GM18526 (cell line): ENCODE data around the gene SNAP25.

Experiments used
- POLR2A ChIP-seq: IDR thresholded peaks from 3 replicates; pipeline ENCODE4 v1.6.1; 2011; ENCODE audit not compliant: insufficient read length; ENCODE audit errors: extremely low read depth

Gene SNAP25

DNA sequence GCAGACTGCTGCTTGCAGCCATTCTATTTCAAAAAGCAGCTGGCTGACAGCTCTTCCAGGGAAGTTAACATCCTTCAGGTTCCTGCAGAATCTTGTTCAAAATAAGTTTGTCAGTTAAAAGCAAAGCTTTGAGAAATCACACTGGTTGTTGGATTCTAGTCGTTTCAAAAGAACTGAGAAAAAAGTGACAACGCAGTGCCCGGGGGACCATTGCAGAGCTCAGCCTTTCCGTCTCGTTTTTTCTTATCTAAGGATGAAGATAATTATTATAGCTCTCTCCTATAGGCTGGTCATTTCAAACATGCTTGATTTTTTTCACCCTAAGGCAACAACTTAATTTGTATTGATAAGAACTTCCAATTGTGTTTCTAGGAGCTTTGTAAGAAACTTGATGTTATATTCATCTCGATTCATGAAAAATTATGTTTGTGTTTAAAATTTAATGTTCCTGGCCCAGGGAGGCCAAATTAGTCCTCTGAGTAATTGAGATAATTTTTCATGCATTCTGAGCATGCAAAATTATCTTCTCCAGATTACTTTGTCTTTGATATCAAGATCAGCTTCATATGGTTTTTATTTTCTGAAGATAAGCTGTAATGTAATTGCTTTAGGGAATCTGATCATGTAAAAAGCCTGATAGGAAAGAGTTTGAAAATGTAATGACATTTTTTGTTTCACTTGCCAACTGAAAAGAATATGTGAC, 58.4 kb downstream of the SNAP25 start:
- no peak for TF ChIP-seq POLR2A

DNA sequence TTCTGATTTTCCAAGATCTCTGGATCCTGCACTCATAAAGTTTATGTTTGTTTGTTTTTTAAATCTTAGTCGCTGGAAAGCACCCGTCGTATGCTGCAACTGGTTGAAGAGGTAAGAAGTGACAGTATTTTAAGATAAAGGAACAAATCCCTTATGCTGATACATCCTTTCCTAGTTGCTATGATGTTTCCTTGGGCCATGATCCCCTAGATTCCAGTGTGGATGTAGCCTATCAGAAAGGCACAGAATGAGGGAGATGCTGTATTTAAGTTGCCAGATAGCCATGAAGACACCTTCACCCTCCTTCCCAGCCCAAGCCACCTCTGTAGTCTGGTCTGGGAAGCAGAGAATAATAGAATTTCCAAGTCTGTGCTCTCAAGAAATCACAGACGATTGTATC, 59.0 kb downstream of the SNAP25 start:
- TF ChIP-seq POLR2A = no peak

DNA sequence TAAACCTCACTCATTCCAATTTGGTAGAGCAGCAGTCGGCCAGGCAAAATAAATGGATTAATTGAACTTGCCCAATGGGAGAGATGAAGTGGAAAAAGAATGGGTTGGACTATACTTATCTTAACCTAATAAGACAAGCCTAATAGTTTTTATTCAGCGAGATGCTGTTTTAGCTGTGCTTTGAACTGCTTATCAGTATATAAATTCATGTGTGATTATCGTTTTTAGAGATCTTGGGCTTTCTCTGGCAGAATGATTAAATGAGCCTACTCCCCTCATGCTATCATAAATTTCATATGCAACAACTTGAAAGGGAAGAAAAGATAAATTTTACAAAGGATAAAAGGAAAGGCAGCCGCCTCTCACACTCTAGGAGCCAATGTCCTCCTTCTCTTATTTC, 59.8 kb downstream of the SNAP25 start:
- no peak for TF ChIP-seq POLR2A

DNA sequence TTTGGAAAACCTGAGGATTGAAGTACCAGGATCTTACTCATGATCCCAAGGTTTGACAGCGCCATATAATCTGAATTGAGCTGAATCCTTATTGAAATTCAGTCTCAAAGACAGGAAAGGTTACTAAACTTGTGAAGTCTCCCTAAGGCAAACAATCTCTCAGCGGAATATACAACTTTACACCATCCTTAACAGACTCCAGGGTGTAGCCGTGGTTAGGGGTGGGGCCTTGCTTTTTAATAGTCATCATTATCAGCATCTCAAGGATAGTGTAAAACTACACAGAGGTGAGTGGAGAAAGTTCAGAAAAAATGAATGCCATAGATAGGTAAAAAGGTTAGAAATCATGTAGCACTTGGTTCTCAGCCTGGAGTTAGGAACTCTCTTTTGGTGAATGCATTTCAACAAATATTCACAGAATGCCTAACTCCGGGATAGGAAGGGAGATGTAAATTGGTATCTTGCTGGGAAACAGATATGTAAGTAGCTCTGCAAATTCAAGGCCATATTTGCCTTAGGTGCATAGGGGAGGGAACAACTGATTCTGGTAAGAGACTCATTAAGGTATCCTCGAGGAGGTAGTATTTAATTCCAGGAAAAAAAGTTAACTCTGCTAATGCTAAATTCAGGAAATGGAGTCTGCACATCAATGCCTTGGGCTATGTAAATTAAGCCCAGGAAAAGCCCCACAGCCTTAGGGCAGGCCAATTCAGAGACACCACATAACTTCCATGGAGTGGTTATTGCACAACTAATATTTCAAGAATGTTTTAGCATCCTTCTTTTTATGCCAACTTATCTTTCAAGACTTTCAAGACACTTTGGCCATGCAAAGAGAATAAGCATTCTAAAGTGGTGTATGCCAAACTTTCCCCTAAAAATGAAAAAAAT, 61.6 kb downstream of the SNAP25 start:
- no peak for TF ChIP-seq POLR2A

DNA sequence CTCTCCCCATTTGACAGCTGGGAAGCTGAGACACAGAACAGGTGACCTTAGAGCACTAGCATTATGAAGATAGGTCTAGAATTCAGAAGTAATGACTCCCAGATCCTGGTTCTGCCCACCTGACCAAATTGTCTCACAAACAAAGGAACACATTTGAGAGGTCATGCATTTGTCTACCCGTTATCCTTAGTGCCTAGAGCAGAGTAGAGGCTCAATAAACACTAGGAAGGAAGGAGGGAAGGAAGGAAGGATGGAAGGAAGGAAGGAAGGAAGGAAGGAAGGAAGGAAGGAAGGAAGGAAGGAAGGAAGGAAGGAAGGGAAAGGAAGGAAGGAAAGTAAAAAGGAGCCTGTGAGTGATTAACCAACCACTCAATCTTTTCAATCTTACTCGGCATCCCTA, 63.3 kb downstream of the SNAP25 start:
- no peak for TF ChIP-seq POLR2A

DNA sequence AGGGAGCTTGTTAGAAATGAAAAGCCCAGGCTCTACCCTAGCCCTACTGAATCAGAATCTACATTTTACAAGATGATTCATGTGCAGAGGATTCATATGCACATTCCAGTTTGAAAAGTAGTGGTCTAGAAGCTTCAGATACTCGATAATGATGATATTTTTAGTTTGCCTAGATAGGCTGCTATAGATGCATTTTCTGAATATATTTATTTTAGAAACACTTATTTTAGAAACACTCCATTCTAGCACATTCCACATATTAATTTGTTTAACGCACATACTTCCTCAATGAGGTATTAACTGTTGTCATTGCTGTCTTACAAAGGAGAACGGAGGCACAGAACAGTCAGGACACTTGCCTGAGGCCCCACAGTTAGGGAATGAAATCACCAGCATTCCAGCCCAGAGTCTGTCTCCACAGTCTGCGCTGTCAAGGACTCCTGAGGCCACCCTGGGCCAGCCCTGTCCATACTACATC, 64.4 kb downstream of the SNAP25 start:
- no peak for TF ChIP-seq POLR2A

DNA sequence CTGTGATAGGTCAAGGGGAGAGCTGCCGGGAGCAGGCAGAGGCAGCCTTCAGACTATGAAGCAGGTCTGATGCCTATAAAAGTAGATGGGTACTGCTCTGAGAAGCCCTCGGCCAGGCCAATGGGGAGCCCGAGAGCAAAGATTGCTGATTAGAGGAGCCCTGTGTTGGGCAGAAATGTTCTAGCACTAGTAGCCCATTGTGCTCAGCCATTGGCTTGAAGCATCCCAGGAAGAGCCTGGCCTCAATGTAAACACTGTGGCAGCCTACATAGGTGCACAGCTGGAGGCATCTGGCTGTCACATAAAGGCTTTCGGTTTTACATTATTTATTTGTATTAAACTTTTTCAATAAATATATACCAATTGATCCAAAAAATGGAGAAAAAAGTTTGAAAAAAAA, 67.7 kb downstream of the SNAP25 start:
- TF ChIP-seq POLR2A = no peak

DNA sequence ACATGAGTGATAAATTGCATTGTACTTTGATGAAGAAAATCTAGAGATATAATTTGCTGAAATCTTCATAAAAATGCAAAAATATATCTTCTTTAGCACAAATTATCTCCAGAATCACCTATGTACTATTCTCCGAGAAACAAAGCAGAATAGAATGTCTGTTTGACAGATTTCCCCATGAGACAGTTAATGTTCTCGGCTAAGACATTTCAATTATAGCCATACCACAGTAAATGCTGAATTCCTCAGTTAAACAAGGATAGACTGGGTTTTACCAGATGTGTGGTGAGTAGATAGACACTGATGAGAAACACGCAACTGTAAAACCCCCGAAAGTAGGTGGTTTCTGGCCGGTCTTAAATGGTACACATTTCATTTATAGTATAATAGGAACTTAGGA, 69.8 kb downstream of the SNAP25 start:
- TF ChIP-seq POLR2A = no peak

DNA sequence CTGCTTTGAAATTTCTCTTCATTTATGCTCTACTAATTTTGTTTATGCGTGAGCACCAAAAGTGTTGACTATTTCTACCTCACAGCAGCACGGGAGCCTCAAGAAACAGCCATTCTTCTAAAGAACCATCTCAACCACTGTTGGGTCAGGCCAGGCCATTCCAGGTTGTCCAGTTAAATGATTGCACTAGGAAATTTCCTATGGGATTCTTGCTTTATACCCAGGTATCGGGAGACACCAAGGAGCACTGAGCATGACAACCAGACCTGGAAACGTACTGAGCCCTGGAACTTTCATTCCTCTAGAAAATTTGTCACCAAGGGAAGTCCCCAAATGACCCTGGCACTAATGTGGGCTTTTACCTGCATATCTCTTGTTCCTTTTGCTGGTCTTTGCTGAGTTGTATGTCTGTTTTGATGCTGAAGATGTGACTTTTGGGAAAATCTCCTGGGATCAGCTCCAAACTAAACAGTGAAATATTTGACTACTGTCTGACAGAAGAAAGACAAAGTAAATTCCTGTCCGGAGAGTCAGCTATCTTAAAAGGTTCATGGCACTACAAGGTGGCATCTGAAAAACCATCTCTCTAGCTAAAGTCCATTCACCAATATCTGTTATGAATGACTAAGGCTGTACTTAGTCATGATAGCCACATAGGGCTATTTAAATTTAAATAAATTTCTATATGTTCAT, 70.5 kb downstream of the SNAP25 start:
- TF ChIP-seq POLR2A = no peak

DNA sequence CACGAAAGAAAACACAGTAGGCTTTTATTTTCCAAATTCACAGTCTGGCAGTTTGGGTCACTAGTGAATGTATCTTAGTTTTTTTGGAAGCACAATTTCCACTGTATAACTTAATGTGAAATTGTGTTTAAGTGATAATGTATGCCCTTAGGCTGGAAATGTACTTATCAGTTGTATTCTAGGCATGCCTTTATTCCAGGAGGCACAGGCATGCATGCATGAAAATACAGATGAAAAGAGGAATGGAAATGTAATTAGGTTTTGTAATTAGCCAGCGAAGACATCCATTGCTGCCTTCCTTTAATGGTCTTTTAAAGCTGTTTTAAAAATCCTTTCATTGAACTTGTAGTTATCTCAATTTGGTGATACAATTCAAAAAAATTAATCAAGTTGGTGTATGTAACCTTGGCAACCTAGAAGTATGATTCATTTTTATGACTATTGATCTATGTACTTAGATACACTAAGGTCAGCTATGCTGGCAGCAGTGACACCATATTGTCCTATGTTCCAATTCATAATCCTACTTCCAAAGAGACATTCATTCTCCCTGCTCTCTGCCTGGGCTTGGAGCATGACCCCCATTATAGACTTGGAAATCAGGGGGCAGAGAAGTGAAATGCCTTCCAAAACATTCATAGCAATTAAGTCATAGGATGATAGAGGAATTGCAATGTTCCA, 73.1 kb downstream of the SNAP25 start:
- TF ChIP-seq POLR2A = no peak

DNA sequence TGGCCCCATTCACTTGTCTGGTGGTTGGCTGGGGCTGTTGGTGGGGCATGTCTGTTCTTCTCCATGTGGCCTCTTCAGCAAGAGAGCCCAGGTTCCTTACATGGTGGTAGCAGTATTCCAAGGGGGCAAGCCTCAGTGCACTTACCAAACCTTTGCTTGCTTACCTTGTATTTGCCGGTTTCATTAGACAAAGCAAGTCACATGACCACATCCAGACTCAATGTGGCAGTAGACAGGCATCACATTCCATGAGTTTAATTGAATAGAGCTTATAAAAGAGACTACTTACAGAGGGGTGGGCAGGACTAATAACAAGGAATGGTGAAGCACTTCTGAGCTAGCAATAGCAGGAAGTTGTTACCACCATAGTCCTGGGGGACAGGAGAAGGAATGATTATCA, 78.6 kb downstream of the SNAP25 start:
- TF ChIP-seq POLR2A = no peak

DNA sequence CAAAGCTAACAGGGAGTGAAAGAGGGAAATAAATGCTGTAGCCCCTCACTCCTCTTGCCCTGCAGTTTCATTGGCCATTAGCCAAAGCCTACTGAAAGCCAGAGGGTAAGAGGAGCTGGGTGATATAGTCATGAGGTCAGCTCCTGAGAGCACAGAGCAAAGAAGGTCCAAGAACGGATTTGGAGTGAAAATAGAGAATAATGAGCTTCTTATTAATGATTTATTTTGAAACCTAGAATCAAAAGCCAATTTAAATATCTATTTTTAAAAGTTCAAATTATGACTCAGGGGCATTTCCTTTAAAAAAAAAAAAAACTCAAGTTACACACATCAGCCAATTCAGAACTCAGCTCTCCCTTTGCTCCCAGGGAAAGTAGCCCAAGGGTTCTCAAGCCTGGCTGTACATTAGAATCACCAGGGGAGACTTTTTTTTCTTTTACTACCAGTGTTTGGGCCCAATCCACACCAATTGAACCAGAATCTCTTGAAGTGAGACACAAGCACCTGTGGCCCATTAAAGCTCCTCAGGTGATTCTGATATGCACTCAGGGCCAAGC, 79.1 kb downstream of the SNAP25 start:
- TF ChIP-seq POLR2A = no peak

DNA sequence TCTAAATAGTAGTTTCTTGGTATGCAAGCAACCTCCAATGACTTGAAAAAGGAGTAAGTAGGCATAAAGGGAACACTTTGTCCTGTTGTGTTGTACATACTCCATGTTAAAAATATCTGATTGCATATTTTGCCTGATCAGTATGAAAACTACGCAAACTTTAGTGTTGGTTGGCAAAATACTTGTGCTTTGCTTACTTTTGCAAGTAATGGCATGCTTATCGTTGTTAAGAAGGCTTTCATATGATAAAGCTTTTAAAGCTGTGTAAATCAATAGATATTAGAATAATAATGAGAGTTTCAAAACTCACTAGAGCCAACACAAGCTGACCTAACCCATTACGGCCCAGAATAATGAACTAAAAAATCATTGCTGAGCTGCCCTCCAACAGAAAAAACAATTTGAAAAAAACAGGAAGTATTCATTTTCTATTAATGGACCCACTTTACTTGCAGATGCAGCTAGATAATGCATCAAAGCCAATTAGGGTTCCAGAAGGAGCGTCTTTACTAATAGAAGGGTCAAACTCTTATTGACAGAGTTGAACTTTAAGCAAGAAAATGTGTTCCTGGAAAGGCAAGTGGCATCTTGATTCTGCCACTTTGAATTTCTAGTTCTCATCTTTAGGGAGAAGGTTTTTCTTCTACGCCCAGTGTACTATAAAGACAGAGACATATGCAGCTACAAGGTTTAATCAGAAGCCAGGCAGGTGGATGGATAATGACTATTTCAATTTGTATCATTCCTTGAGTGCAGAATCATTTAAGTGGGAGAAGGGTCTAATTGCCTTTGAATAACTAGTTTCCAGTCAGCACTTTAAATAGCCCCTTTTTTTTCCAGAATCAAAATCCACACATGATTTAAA, 82.2 kb downstream of the SNAP25 start:
- no peak for TF ChIP-seq POLR2A

DNA sequence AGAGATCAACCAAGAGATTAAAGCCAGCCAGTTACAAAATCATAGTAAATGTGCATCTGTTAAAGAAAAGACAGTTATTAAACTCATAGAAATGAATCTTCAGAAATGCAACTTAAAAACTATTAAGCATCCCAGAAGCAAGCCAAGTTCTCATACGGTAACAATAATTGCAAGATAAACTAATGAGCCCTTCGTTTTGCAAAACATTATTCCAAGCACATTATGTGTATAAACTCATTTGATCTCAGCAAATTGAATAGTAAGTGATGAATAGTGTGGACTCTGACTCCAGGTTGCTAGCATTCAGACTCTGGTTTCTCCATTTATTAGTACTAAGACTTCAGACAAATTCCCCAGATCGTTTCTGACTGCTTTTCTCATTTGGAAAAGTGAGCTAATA, 85.2 kb downstream of the SNAP25 start:
- no peak for TF ChIP-seq POLR2A
